ENCODE measurements around the gene PDXK. TPM values are rescaled to one million over a fixed set of nuclear protein-coding genes. Genes with fewer than 3 reads are reported as not detected.

The PDXK gene
- total and polyA plus RNA-seq, 2 of the 13 experiments (the other 11 are each of a cell fraction or from before 2014, with no cell fraction given), result 114 to 184 TPM

- TF ChIP-seq HIVEP1 (CRISPR knock-in tag; IDR thresholded peaks at IDR 0.05) (peak; percentile 95), ZNF639 (CRISPR knock-in tag; conservative IDR thresholded peaks at IDR 0.05) (0 out of 2 replicates have a peak, but pooled peaks have one; percentile 50), ZNF740 (CRISPR knock-in tag; IDR thresholded peaks at IDR 0.05) (peak; percentile 85), CBFB (CRISPR knock-in tag; IDR thresholded peaks at IDR 0.05) (peak; percentile 77), SSRP1 (CRISPR knock-in tag; IDR thresholded peaks at IDR 0.05) (peak; percentile 17; the same call in 1 of the 2 replicates), ZNF572 (CRISPR knock-in tag; IDR thresholded peaks at IDR 0.05) (peak; percentile 20; the same call in 1 of the 2 replicates), EP300 (IDR thresholded peaks at IDR 0.05; ENCODE audit: low read depth in 2 of 2, low read length in 2 of 2) (no peak; a peak in 1 of 4 replicates), EP300 (CRISPR knock-in tag; IDR thresholded peaks at IDR 0.05; ENCODE audit: borderline replicate concordance) (peak; percentile 67; the same call in 1 of the 2 replicates), ZNF773 (CRISPR knock-in tag; IDR thresholded peaks at IDR 0.05; ENCODE audit: borderline replicate concordance) (peak; percentile 63; the same call in 1 of the 2 replicates), ZNF350 (CRISPR knock-in tag; IDR thresholded peaks at IDR 0.05; ENCODE audit: borderline replicate concordance, low read depth) (peak; percentile 78; the same call in 1 of the 2 replicates), MAF1 (CRISPR knock-in tag; IDR thresholded peaks at IDR 0.05; ENCODE audit: borderline replicate concordance) (peak; percentile 68; the same call in 1 of the 2 replicates), CAMTA2 (CRISPR knock-in tag; IDR thresholded peaks at IDR 0.05; ENCODE audit: borderline replicate concordance) (no peak; the same call in 1 of the 2 replicates), ARHGAP35 (CRISPR knock-in tag; IDR thresholded peaks at IDR 0.05; ENCODE audit: borderline replicate concordance) (peak; percentile 74; the same call in 1 of the 2 replicates), IKZF4 (CRISPR knock-in tag; IDR thresholded peaks at IDR 0.05; ENCODE audit: borderline replicate concordance, low read depth, not compliant biosample characterization) (peak; percentile 55), ZNF20 (CRISPR knock-in tag; IDR thresholded peaks at IDR 0.05) (0 out of 2 replicates have a peak, but pooled peaks have one; percentile 51), ZNF274 (CRISPR knock-in tag; IDR thresholded peaks at IDR 0.05) (peak; percentile 82; the same call in 1 of the 2 replicates), ZNF816 (CRISPR knock-in tag; IDR thresholded peaks at IDR 0.05; ENCODE audit: borderline replicate concordance) (0 out of 2 replicates have a peak, but pooled peaks have one; percentile 54)
- TF ChIP-seq, protein P1, sequence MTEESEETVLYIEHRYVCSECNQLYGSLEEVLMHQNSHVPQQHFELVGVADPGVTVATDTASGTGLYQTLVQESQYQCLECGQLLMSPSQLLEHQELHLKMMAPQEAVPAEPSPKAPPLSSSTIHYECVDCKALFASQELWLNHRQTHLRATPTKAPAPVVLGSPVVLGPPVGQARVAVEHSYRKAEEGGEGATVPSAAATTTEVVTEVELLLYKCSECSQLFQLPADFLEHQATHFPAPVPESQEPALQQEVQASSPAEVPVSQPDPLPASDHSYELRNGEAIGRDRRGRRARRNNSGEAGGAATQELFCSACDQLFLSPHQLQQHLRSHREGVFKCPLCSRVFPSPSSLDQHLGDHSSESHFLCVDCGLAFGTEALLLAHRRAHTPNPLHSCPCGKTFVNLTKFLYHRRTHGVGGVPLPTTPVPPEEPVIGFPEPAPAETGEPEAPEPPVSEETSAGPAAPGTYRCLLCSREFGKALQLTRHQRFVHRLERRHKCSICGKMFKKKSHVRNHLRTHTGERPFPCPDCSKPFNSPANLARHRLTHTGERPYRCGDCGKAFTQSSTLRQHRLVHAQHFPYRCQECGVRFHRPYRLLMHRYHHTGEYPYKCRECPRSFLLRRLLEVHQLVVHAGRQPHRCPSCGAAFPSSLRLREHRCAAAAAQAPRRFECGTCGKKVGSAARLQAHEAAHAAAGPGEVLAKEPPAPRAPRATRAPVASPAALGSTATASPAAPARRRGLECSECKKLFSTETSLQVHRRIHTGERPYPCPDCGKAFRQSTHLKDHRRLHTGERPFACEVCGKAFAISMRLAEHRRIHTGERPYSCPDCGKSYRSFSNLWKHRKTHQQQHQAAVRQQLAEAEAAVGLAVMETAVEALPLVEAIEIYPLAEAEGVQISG (CRISPR knock-in tag; IDR thresholded peaks at IDR 0.05), result peak; percentile 94
- TF ChIP-seq, protein P2, sequence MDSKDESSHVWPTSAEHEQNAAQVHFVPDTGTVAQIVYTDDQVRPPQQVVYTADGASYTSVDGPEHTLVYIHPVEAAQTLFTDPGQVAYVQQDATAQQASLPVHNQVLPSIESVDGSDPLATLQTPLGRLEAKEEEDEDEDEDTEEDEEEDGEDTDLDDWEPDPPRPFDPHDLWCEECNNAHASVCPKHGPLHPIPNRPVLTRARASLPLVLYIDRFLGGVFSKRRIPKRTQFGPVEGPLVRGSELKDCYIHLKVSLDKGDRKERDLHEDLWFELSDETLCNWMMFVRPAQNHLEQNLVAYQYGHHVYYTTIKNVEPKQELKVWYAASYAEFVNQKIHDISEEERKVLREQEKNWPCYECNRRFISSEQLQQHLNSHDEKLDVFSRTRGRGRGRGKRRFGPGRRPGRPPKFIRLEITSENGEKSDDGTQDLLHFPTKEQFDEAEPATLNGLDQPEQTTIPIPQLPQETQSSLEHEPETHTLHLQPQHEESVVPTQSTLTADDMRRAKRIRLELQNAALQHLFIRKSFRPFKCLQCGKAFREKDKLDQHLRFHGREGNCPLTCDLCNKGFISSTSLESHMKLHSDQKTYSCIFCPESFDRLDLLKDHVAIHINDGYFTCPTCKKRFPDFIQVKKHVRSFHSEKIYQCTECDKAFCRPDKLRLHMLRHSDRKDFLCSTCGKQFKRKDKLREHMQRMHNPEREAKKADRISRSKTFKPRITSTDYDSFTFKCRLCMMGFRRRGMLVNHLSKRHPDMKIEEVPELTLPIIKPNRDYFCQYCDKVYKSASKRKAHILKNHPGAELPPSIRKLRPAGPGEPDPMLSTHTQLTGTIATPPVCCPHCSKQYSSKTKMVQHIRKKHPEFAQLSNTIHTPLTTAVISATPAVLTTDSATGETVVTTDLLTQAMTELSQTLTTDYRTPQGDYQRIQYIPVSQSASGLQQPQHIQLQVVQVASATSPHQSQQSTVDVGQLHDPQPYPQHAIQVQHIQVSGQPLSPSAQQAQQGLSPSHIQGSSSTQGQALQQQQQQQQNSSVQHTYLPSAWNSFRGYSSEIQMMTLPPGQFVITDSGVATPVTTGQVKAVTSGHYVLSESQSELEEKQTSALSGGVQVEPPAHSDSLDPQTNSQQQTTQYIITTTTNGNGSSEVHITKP (CRISPR knock-in tag; IDR thresholded peaks at IDR 0.05; ENCODE audit: low read depth), result peak; percentile 64
These were observed 9.8 kb downstream of the PDXK start (continued) for GRCh38 chr21:43728467-43729390.

Measured in HepG2 (cell line).